SW480 (cell line): ENCODE data around the gene PRR19.
"Not testable (repeated sequence)": the region's sequence is repeated elsewhere in the genome, so short reads cannot be mapped to it uniquely, and the experiment has no call there.

ENCODE experiments used
- DNase-seq: peaks from one replicate; pipeline ENCODE4 v3.0.0-alpha.2; 2016; ENCODE audit warnings: low spot score

The PRR19 gene

DNA sequence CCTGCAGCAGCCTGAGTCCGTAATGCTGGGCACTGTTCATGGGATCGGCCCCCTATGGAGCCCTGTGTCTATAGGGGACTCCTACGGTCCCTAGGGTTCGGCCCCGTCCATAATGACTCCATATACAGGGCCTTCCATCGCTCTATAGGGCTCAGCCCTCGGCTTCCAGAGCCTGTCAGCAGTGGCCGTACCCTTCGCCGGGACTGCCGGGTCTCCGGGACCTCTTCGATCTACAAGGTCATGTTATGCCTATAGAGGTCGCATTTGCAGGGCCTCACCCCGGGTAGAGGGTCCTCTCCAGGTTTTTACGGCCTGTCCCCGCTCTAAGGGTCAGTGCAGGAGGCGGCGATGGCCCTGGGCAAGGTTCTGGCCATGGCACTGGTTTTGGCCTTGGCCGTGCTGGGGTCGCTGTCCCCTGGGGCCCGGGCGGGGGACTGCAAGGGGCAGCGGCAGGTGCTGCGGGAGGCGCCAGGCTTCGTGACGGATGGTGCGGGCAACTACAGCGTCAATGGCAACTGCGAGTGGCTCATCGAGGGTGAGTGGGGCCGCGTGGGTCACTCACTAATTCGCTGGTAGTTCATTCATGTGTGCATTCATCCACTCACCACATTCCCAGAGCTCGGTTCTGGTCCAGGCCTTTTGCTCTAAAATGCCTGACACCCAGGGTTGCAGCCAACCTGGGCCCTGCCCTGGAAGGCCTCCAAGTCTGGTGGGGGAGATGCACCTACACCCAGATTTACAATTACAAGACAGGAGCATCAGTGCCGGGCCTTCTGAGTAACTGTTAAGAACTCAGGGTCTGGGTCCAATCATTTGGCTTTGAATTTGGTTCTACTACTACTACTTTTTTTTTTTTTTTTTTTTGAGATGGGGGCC lies 24.2 kb downstream of the PRR19 start:
- no peak for DNase-seq

DNA sequence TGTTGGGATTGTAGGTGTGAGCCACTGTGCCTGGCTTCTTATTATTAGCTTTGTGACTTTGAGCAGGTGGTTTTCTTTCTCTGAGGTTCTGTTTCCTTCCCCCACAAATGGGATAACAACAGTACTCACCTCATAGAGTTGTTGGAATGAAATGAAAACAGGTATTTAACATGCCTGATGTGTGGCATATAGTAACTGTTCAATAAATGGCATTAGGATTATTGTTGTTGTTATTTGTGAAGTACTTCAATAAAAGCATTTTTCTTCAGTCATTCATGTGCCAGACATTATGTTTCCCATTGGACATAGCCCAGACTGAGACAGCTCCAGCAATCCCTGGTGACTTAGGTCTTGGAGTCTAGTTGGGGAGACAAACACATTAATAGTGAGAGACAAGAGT lies 25.0 kb downstream of the PRR19 start:
- no peak for DNase-seq

DNA sequence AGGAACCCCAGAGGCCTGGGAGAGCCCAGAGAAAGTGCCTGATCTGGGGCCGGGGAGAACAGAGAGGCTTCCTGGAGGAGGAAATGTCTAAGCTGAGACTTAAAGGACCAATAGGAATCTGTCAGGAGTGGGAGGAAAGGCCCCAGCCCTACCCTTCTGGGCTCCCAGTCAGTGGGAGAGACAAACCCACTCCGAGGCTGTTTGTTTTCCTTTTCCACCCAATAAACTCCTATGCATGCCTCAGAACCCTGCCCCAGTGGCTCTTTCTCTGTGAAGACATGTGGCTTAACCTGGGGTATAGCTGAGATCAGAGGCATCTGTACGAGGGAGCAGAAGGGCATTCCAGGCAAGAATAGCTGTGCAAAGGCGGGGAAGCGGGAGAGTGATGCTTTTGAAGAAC lies 25.4 kb downstream of the PRR19 start:
- no peak for DNase-seq

- no peak for DNase-seq
Measured at GRCh38 chr19:42328106-42328505, 26.2 kb downstream of the PRR19 start.

DNA sequence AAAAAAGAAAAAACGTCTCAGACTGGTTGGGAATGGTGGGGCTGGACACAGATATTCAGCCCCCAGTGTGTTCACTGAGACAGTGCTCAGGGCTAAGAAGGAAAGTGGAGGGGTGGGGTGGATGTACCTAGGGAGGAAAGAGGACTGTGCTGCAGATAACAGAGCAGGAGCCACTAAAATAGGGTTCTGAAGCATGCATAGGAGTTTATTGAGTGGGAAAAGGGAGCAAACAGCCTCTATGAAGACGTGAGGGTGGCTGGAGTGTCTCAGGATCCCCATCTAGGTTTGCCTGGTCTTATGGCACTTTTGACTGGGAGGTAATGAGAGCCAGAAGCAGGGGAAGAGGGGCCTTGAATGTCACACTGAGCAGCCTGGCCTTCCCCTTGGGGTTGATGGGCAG lies 26.9 kb downstream of the PRR19 start:
- DNase-seq: no peak

- DNase-seq: no peak
Measured at GRCh38 chr19:42330241-42330711, 28.3 kb downstream of the PRR19 start.

- DNase-seq: not testable (repeated sequence)
Measured at GRCh38 chr19:42331333-42331732, 29.4 kb downstream of the PRR19 start.

DNA sequence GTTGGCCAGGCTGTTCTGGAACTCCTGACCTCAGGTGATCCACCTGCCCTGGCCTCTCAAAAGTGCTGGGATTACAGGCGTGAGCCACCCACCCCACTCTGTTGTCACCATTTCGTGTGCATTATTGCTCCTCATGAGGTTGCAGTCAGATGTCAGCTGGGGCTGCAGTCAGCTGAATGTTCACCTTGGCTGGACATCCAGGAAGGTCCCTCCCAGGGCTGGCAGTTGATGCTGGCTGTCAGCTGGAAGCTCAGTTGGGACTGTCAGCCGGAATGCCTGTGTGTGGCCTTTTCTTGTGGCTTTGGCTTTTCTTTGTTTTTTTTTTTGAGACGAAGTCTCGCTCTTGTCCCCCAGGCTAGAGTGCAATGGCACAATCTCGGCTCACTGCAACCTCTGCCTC lies 30.1 kb downstream of the PRR19 start:
- DNase-seq: no peak

DNA sequence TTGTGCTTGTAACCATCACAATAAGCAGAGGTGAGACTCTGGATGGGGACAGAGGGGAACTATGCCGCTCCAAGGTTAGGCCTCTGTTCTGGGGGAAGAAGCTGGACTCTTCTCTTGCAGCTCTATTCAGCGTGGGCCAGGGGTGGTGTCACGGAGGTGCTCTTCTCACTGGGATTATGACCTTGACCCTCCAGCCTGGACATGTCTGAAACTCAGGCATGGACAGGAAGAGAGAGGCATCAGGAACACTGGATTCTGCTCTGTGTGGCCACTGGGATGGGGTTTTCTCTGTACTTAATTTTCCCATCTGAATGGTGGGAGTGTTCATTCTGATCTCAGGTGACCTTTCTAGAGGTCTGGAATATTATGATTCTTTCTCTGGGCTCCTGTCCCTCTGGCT lies 31.1 kb downstream of the PRR19 start:
- no peak for DNase-seq

GRCh38 chr19:42333975-42334696 lies 32.2 kb downstream of the PRR19 start:
- no peak for DNase-seq

DNA sequence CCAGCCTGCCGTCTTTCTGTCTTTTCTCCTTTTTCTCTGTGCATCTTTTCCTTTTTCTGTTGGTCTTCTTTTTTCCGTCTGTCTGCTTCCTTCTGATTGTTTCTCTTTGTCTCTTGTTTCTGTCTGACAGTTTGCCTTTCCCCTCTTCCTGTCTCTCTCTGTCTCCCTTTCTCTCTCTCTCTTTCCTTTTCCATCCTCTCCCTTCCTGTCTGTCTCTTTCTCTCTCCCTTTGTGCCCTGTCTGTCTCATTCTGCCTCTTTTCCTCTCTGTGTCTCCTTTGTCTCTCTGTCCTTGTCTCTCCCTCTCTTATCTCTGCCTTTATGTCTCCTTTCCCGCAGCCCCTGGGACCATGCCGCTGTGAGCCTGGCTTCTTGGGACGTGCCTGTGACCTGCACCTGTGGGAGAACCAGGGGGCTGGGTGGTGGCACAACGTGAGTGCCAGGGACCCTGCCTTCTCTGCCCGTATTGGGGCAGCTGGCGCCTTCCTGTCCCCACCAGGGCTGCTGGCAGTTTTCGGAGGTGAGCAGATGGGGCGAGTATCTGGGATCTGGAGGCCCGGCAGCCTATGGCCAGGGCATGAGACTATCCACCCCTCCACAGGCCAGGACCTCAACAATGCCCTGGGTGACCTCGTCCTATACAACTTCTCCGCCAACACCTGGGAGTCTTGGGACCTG lies 32.9 kb downstream of the PRR19 start:
- no peak for DNase-seq

GRCh38 chr19:42335374-42335936 lies 33.5 kb downstream of the PRR19 start:
- no peak for DNase-seq

- no peak for DNase-seq
Measured at GRCh38 chr19:42335971-42336370, 34.0 kb downstream of the PRR19 start.

GRCh38 chr19:42339126-42339860 lies 37.4 kb downstream of the PRR19 start:
- DNase-seq: not testable (repeated sequence)

GRCh38 chr19:42339922-42340321 lies 38.0 kb downstream of the PRR19 start:
- DNase-seq: not testable (repeated sequence)

GRCh38 chr19:42343344-42344110 lies 41.6 kb downstream of the PRR19 start:
- no peak for DNase-seq

DNA sequence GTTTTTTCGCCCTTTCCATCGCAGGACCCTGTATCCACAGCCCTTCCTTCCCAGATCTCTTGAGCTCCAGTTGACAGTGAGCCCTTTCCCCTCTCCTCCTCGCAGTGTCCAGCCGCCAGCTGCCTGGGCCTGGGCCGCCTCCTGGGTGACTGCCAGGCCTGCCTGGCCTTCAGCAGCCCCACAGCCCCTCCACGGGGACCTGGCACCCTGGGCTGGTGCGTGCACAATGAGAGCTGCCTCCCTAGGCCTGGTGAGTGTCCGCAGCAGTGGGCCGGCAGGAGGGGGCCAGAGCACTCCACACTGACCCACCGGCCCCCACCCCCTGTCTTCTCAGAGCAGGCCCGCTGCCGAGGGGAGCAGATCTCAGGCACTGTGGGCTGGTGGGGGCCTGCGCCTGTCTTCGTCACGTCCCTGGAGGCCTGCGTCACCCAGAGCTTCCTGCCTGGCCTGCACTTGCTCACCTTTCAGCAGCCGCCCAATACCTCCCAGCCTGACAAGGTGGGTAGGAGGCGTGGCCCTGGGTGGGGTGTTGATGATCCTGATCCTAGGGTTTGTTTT lies 42.5 kb downstream of the PRR19 start:
- no peak for DNase-seq

- DNase-seq: no peak
Measured at GRCh38 chr19:42345191-42345812, 43.4 kb downstream of the PRR19 start.

- DNase-seq: no peak
Measured at GRCh38 chr19:42348211-42348610, 46.3 kb downstream of the PRR19 start.
